NB4 (cell line): ENCODE results near the gene PRODH.

ENCODE experiments used
- CTCF ChIP-seq: IDR thresholded peaks from one replicate; pipeline ENCODE4 v1.5.1; 2012; ENCODE audit warnings: low read depth, low read length
- POLR2A ChIP-seq: IDR thresholded peaks from 2 replicates; pipeline ENCODE4 v1.6.1; 2011; ENCODE audit warnings: mild to moderate bottlenecking; ENCODE audit not compliant: insufficient read length; ENCODE audit errors: extremely low read depth
- TF ChIP-seq, protein P1 (sequence below): IDR thresholded peaks from 2 replicates; pipeline ENCODE4 v1.6.1; 2011; ENCODE audit warnings: low read depth, low read length

DNA sequence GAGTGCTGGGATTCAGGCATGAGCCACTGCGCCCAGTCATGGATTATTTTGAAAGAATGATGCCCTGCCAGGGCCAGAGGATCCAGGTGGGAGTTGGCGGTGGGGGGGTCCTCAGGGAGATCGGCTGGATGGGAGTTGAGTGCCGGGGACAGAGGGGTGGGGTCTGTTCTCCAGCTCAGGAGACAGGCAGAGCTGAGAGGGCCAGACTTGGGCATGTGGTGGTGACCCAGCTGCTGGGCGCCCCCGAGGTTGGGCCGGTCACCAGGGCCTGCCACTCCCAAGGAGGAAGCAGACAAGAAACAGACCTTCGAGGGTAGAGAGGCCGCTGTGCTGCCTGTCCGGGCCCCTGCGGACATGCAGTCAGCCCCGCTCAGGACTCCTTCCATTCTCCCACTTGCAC is 11.8 kb upstream of the PRODH start:
- TF ChIP-seq CTCF = no peak
- TF ChIP-seq, protein P1, sequence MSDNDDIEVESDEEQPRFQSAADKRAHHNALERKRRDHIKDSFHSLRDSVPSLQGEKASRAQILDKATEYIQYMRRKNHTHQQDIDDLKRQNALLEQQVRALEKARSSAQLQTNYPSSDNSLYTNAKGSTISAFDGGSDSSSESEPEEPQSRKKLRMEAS = no peak
- TF ChIP-seq POLR2A = no peak
